ENCODE measurements around the gene MXD1. TPM values are rescaled to one million over a fixed set of nuclear protein-coding genes. Genes with fewer than 3 reads are reported as not detected.

MXD1 gene
- total and polyA plus RNA-seq, 9 of the 15 experiments (the other 6 are each of a cell fraction or from before 2014, with no cell fraction given) = 6.7 to 35.9 (median 11.0) TPM

DNA sequence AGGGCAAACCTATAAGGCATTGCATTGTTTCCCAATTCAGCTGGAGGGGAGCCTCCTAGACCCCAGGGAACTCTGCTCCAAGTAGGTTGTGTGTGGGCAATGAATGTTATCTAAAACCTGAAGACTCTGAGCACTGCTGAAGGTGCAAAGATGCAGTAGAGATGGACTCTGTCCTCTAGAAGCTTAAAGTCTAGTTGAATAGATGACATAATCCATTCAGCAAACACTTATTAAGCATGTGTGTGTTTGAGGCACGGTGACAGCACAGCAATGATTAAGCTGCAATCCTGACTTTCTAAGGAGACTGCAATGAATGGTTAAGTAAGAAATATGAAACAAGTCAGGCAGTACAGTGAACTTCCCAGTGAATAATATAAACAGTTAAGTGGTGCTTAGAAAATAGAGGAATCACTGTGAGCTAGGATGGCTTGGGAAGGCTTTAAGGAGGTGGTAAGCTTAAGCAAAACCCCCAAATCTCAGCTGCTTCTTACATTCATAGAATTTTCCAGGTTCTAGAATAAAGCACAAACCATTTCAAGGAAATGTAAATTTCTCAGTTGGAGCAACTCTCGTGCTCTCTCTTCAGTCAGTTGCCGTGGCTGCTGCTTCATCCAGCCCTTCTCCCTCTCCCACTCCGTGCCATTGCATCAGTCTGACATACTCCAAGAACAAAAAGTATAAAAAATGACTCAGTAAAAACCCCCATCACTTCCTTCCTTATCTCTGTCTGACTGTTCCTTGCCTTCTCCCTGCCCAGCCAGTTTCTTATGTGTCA, 19.1 kb downstream of the MXD1 start (continued):
- TF ChIP-seq ZNF318 (IDR thresholded peaks at IDR 0.05; ENCODE audit: borderline replicate concordance in 1 of 2, low read depth in 1 of 2) (peak in 1 of 2 experiments; percentile 72; a peak in 1 of 4 replicates), STAT5B (CRISPR knock-in tag; IDR thresholded peaks at IDR 0.05) (no peak), NR0B1 (IDR thresholded peaks at IDR 0.05; ENCODE audit: partially characterized antibody) (no peak), ZC3H8 (IDR thresholded peaks at IDR 0.05) (no peak), E2F3 (CRISPR knock-in tag; IDR thresholded peaks at IDR 0.05) (no peak), NRF1 (conservative IDR thresholded peaks at IDR 0.05 in 1 of 2, IDR thresholded peaks at IDR 0.05 in 1 of 2) (0 out of 4 replicates have a peak, but pooled peaks of 1 of the 2 experiments have one; percentile 50), ZSCAN29 (IDR thresholded peaks at IDR 0.05) (no peak), NKRF (IDR thresholded peaks at IDR 0.05; ENCODE audit: borderline replicate concordance) (no peak), PTRF (tag; IDR thresholded peaks at IDR 0.05) (no peak), RUNX1 (IDR thresholded peaks at IDR 0.05; ENCODE audit: low read depth) (no peak), FOXJ2 (tag; IDR thresholded peaks at IDR 0.05) (peak; percentile 71), PYGO2 (tag; IDR thresholded peaks at IDR 0.05) (no peak), ZNF212 (CRISPR knock-in tag; IDR thresholded peaks at IDR 0.05) (no peak)
- TF ChIP-seq, protein P1, sequence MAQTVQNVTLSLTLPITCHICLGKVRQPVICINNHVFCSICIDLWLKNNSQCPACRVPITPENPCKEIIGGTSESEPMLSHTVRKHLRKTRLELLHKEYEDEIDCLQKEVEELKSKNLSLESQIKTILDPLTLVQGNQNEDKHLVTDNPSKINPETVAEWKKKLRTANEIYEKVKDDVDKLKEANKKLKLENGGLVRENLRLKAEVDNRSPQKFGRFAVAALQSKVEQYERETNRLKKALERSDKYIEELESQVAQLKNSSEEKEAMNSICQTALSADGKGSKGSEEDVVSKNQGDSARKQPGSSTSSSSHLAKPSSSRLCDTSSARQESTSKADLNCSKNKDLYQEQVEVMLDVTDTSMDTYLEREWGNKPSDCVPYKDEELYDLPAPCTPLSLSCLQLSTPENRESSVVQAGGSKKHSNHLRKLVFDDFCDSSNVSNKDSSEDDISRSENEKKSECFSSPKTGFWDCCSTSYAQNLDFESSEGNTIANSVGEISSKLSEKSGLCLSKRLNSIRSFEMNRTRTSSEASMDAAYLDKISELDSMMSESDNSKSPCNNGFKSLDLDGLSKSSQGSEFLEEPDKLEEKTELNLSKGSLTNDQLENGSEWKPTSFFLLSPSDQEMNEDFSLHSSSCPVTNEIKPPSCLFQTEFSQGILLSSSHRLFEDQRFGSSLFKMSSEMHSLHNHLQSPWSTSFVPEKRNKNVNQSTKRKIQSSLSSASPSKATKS (CRISPR knock-in tag; IDR thresholded peaks at IDR 0.05) = no peak

Data from K562 (cell line).